NCI-H446 treated with DMSO at 0.1 percent for 48 hours (cell line): Measurements from ENCODE around the gene ESR2.
"Not testable (repeated sequence)": the region's sequence is repeated elsewhere in the genome, so short reads cannot be mapped to it uniquely, and the experiment has no call there.

Experiments used
- DNase-seq: peaks from one replicate; lab custom pipeline; 2025; lab: John Stamatoyannopoulos, UW

ESR2 gene

GRCh38 chr14:64081174-64081746 lies 212.9 kb downstream of the ESR2 start:
- DNase-seq: no peak

GRCh38 chr14:64080452-64080851 lies 213.7 kb downstream of the ESR2 start:
- DNase-seq: no peak

- no peak for DNase-seq
These were observed 218.6 kb downstream of the ESR2 start for GRCh38 chr14:64075613-64076005.

- no peak for DNase-seq
These were observed 219.1 kb downstream of the ESR2 start for GRCh38 chr14:64074961-64075612.

GRCh38 chr14:64069634-64070359 lies 224.4 kb downstream of the ESR2 start:
- DNase-seq: no peak

GRCh38 chr14:64064447-64064846 lies 229.7 kb downstream of the ESR2 start:
- DNase-seq: no peak

GRCh38 chr14:64062381-64063115 lies 231.6 kb downstream of the ESR2 start:
- DNase-seq: peak; percentile 1

- no peak for DNase-seq
These were observed 232.5 kb downstream of the ESR2 start for GRCh38 chr14:64061706-64062105.

- DNase-seq: peak; percentile 27
These were observed 233.1 kb downstream of the ESR2 start for GRCh38 chr14:64061115-64061514.

- no peak for DNase-seq
These were observed 233.5 kb downstream of the ESR2 start for GRCh38 chr14:64060648-64061096.

GRCh38 chr14:64060199-64060545 lies 234.0 kb downstream of the ESR2 start:
- DNase-seq: no peak

GRCh38 chr14:64059454-64060198 lies 234.5 kb downstream of the ESR2 start:
- DNase-seq: no peak

- DNase-seq: no peak
These were observed 240.2 kb downstream of the ESR2 start for GRCh38 chr14:64053694-64054669.

- DNase-seq: no peak
These were observed 244.4 kb downstream of the ESR2 start for GRCh38 chr14:64049616-64050381.

GRCh38 chr14:64045091-64045490 lies 249.1 kb downstream of the ESR2 start:
- no peak for DNase-seq

GRCh38 chr14:64043296-64043695 lies 250.9 kb downstream of the ESR2 start:
- not testable (repeated sequence) for DNase-seq

- DNase-seq: no peak
These were observed 254.1 kb downstream of the ESR2 start for GRCh38 chr14:64040044-64040443.

GRCh38 chr14:64038841-64039542 lies 255.2 kb downstream of the ESR2 start:
- no peak for DNase-seq
